Colon (tissue), 2 donors: ENCODE data around the gene SYTL3.

Experiments
- FAIRE-seq: peaks from 2 replicates; lab custom pipeline; 2012; peaks lifted over from hg19 to GRCh38; lab: Jason Lieb, UNC
- donor health status: control.
- donor health status: control.

Gene SYTL3

DNA sequence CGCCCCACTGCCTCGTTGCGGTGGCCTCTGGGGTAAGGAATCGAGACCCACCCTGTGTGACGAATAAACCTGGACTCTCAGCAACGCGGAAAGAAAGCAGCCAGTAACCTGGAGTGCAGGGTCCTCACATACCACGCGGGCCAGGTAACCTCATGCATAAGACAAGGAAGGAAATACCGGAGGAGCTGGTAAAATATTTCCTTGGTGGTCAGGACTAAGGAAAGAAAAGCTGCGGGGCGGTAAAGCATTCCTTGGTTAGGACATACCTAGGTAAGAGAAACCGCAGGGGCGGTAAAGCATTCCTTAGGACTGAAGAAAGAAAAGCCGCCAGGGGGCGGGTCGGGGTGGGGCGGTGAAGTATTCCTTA lies 80.7 kb downstream of the SYTL3 start:
- FAIRE-seq: no peak

DNA sequence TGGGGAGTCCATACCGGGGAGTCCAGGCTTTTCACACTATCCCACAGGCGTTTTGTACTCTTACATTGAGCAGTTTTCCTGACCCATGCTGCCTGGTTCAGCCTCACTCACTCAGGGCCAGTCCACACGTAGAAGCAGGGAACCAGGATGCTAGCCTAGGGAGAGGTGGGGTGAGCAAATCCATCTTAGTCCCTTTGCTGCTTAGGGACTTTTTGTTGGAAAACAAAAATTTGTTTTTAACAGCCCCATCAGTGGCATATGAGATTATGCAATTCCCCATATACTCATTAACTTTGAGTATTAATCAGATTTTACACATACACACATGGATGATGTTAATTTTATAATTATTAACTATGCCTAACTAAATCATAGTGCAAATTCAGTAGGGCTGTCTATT lies 85.2 kb downstream of the SYTL3 start:
- FAIRE-seq: no peak

DNA sequence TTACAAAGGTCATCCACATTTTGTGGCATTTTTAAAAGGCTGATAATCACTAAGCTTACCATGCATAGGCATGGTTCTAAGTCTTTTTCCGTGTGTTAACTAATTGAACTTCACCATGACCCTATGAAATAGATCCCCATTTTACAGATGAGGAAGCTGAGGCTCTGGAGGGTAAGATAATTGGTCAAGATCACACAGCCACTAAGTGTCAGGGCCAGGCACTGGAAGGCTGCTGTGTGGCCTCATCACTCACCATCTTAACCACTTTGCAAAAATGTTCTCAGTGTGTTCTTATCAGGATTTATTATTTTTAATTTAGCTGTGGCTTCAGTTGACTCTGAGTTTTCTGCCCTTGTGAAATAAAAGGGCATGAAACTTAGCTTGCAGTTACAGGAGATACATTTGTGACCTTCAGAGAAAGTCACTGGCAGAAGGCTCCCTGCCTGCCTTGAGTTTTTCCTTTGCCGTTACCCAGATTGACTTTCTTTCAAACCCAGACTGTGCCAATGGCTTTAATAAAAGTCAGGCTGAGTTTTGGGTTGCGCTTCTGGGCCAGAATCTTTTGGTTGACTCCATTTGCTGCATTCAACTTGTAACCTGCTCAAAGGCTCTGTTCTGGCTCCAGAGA lies 87.3 kb downstream of the SYTL3 start:
- no peak for FAIRE-seq

DNA sequence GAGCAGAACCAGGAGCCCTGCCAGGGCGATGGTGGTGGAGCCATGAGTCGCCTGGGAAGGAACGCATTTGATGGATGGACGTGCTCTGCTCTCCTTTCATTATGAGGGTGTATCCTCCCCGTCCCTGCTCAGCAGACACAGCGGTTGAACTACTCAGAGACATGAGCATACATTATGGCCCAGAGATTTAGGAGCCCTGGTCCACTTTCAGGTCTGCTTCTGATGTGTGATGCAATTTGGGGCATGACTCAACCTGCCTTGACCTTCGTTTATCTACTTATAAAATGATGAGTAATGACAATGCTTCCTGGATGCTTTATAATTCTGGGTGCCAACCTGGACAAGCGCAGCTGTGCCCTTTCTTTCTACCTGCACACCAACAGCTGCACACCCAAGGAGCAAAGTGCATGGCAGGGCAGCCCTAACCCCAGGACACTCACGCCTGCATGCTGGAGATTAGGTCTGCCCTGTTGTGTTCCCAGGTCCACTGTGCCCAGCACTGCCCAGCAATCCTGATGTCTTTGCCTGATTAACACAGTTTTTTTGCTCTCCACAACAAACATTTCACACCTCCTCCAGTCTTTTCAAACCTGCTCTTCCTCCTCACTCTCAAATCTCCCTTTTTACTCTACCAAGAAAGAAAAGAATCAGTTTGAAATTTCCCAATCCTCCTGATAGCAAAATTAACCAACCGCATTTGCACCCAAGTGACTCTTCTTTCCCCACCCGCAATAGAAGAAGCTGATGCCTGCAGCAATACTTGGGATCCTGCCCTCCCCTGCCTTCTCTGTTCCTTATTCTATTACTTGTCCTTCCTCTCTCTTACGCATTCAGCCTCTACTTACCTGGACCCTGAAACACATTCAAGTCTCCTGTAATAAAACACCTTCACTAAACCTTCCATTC lies 88.1 kb downstream of the SYTL3 start:
- no peak for FAIRE-seq

DNA sequence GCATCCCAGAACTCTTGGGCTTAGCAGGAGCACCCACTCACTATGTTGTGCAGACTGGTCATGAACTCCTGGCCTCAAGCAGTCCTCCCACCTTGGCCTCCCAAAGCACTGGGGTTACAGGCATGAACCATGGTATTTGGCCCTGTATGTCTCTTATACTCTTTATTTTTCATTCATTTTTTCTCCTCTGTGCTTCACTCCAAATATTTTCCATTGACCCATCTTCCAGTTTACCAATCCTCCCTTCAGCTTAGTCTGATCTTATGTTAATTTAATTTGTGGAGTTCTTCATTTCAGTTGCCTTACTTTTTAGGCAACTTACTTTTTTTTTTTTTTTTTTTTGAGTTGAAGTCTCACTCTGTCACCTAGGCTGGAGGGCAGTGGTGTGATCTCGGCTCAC lies 89.8 kb downstream of the SYTL3 start:
- FAIRE-seq: no peak

DNA sequence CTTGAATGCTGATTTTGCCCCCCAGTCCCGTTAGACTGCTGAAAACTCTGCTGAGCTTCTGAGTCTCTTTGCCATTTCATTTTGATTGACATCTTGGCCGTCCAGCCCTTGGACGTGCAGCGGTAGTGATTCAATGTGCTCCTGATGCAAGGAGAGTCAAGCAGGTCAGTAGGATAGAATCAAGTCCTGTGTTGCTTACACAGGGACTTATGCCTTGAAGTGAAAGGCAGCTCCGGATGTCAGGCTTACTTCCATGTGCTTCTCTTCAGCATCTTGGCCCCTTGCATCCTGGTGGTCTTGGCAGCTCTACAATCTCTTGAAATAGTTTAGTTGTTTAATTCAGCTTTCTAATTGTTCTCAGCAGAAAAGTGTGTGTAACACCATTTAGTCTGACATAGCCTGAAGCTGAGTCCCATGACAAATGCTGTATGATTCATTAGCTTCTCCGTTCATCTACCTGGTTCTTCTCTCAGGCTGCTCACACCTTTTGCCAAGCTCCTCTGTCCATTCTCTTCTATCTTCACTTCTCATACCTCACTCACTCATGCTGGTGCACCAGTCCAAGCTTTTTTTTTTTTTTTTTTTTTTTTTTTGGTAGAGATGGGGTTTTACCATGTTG lies 93.3 kb downstream of the SYTL3 start:
- no peak for FAIRE-seq

DNA sequence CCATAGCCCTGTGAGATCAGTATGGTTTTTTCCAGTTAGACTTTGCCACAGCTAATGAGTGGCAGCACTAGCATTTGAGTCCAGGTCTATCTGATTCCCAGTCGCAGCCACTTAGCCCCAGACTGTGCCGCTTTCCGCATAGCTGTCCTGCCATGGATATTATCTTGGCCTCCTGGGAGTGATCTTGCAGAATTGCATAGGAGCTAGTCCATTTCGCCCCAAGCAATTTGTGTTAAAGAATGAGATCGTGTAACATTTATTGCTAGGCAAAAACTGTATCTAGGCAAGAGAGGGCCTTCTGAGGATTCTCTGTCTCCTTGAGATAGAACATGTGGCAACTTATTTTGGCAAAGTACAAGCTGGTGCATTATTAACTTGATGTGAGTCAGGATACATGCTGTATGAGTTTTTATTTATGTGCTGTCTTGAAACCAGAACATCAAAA lies 95.2 kb downstream of the SYTL3 start:
- no peak for FAIRE-seq

DNA sequence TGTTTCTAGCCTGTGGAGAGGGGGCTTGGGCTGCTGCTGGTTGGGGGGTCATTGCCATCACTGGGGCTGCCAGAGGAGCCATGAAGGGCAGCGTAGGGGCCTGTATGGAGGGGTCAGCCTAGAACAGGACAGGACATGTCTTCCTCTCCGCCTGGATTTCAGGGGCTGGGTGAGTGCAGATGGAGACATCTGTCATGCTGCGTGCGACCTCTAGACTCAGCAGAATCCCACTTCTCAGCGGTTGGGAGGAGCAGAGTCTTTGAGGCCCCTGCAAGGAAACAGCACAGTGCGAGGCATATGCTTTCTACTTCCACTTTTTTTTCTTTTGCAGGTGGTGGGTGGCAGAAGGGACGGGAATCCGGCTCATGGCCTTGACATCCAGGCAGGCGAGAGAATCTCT lies 101.4 kb downstream of the SYTL3 start:
- no peak for FAIRE-seq

DNA sequence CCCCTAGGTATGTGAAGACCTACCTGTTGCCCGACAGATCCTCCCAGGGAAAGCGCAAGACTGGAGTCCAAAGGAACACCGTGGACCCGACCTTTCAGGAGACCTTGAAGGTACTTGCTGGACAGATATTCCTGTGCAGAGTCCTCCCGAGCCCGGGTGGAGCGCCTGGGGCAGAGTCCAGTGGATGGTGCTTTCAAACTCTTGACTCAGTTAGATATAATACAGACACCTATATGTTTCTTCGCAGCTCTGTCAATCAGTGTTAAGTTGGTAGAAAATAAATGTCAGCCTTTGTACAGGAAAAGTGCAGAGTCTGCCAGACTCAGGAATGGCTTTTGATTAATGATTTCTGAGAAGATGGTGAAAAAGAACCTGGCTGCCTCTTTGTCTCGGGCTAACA lies 102.1 kb downstream of the SYTL3 start:
- FAIRE-seq: no peak

DNA sequence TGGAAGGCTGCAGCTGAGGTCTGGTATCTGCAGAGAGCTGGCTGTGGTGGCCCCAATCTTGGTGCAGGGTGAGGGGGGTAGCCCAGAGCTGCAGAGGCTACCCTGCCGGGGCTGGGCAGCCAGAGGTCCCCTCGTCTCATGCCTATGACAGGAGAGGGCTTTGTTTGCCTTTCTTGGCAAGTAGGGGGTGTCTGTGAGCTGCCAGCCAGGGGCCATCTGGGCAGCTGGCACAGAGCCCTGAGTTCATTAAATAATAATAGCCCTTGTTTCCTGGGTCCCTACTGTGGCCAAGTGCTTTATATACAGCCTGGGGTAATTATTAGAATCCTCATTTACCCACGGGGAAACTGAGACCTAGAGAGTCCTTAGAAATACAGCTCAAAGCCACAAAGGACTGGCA lies 102.8 kb downstream of the SYTL3 start:
- no peak for FAIRE-seq

DNA sequence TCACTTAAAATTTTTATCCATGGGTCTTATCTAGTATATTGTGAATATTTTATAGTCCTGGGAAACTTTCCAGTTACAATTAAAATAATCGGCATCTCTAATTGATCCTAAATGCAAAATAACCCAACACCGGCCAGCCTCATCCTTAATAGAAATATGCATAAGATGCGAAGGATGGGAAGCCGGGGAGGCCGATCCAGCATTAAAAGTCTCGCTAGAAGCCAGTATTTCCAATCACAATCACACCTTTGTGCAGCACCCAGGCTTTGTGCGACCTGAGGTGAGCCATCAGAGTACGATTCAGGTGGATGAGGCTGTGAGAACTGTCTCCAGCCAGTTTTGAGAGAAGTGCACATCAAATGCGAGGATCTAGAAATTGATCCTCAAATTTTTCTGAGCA lies 104.0 kb downstream of the SYTL3 start:
- no peak for FAIRE-seq

DNA sequence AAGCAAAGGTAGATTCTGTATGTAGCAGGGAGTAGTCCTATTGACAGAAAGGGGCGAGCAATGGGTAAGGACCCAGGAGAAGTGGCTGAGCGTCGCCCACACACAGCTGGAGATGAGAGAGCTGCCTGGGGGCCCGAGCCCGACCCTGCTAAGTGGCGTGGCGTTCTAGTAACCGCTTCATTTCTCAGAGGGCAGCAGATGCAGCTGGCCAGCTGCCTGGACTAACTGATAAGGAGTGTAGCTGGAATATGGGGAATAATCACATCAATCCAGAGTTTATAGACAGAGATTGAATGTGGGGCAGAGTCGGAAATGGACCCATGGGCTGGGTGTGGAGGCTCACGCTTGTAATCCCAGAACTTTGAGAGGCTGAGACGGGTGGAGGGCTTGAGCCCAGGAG lies 104.9 kb downstream of the SYTL3 start:
- no peak for FAIRE-seq

DNA sequence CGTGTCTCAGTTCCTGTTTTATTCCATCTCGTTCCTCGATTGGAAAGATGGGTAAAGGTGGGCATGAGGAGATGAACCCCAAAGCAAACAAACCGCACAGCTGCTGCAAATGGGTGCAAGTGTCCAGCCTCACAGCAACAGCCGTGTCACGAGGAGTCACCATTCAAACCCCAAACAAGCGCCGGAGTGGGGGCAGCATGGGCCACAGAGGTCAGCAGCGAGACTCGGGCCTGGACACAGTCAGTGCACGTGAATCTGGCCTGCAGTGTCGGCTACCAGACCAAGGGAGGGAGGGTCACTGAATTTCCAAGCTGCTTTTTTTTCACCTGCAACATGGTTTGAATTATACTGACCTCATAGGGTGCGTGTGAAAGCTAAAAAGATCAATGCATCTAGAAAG lies 105.8 kb downstream of the SYTL3 start:
- no peak for FAIRE-seq

DNA sequence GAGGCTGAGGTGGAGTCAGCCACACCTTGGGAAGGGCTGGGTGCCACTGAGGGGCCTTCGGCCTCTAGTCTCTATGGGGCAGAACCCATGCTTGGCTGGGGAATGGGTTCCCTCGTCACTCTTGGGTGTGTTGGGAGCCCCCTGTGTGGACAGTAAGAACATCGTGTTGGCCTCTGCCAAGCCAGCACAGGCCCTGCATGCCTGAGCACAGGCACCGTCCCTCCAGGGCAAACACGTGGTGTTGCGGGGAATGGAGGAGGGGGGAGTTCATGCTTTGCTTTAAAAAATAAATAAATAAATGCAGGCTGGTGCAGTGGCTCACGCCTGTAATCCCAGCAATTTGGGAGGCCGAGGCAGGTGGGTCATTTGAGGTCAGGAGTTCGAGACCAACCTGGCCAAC lies 106.3 kb downstream of the SYTL3 start:
- no peak for FAIRE-seq

DNA sequence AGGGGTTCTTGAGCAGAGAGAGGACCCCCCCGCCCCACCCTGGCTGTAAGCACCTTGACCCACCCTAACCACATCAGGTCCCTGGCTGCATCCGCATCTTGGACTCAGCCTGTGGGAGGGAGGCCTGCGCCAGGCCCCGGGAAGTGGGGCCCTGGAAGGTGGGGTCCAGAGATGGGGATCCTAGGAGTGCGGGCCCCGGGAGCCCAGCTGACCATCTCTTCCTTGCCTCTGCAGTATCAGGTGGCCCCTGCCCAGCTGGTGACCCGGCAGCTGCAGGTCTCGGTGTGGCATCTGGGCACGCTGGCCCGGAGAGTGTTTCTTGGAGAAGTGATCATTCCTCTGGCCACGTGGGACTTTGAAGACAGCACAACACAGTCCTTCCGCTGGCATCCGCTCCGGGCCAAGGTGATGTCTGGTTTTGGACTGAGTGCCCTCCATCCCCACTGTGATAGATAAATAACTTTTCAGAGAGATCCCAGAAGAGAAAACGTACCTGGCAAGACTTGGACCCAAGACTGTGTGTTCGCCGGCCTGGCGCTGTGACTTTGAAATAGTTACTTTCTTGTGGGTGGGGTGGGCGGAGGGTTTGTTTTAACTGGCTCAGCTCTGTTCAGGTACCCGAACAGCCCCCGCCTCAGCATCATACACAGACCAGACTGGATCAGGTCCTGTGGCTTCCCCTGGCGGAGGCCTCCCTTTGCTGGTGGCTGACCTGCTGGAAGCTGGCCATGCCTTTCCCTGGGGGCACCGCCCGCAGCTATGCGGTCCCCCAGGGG lies 107.3 kb downstream of the SYTL3 start:
- FAIRE-seq: no peak

DNA sequence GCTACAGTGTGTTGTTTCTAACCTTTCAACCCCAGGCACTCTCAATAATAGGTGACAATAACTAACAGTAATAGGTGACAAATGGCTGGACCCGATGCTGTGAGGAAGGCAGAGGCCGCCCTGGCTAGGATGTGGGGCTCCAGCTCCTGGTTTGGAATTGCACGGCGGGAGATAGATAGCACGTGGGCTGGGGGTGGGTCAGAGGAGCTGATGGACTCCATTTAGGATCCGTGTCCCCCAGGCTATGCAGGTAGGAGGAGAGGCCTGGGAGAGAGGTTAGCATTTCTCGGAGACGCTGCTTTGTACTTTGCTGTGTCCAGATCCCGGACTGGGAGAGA lies 107.9 kb downstream of the SYTL3 start:
- no peak for FAIRE-seq

DNA sequence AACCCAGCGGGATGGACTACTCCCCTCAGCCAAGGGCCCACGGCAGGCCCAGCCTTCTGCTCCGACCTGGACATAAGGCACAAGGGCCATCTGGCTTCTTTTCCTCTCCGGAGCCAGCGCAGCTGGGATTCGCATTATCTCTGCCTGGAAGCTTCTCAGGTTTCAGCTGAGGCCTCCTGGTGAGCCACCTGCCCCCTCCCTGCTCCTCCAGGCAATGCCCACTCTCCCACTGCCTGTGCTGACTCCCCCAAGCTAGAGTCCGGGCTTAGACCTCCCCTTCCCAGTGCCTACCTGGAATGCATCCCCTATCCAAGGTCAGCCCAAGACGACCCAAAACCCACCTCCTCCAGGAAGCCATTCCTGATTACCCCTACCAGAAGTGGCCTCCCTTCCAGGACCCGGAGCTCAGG lies 108.6 kb downstream of the SYTL3 start:
- no peak for FAIRE-seq

DNA sequence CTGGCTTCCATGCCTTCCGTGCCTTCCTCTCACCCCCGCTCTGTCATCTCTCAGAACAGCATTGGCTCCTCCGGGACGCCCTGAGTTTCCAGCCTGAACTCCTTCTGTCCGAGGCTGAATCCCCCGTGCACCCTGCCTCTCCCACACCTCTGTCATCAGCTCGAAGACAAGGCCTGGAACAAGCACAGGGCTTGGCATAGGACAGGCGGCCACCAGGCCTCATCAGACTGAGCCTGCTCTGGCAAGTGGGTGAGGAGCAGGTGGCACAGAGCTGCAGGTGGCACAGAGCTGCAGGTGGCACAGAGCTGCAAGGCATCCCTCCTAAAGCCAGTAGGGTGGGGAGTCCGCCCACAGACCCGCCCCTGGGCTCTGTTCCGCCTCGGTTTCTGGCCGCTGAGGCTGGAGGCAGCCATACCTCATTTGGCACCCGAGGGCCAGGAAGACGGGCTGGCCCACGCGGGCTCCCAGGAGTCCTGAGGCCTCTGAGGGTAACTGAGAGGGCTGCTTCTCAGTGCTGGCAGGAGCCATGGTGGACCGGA lies 109.2 kb downstream of the SYTL3 start:
- no peak for FAIRE-seq

DNA sequence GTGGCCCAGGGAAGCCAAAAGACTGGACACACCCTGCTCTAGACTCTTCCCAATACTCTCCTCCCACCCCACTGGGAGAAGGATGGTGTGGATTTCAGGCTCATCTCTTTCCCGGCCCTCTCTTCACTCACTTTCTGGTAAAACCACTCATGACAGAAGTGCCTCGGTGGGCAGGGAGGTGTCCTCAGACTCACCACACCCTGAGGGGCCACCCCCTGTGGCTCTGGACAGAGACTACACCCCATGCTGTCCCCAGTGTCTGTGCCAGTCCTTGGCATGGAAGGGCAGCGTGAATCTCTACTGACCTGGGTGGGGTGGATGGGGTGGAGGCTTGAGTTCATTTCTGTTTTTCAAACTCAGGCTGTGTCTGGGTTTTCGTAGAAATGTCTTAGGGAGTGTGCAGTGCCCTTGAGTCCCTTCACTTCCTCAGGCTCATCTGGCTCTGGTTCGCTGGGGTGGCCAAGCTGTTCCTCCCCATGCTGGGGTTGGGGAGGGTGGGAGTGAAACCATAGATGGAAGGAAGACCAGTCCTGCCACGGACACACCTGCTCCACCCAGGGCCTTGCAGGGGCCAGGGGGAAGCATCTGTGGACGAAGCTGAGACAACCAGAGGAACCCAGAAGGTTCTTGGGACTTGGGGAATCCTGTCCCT lies 110.2 kb downstream of the SYTL3 start:
- no peak for FAIRE-seq

DNA sequence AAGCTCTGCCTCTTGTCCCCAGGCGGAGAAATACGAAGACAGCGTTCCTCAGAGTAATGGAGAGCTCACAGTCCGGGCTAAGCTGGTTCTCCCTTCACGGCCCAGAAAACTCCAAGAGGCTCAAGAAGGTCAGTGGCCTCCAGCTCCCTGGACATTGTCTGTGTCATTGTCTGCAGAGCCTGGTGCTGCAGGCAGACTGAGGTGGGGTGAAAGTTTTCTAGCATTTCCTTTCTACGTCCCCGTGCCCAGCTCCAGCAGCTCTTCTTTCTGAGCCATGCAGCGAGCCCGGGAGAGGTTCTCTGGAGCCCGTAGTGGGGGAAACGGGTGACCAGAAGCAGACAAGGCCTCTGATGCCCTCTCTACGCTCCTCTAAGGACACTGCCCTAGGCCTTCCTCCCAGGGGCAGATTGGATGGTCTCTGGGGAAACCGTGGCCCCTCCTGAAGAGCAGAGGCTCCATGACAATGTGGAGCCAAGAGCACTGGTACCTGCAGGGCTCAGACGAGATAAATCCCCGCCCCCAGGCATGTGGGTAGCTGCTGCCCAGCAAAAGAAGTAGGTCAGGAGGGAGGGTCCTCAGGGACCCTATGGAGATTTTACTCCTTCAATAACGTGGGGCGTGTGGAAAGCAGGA lies 110.9 kb downstream of the SYTL3 start:
- no peak for FAIRE-seq

DNA sequence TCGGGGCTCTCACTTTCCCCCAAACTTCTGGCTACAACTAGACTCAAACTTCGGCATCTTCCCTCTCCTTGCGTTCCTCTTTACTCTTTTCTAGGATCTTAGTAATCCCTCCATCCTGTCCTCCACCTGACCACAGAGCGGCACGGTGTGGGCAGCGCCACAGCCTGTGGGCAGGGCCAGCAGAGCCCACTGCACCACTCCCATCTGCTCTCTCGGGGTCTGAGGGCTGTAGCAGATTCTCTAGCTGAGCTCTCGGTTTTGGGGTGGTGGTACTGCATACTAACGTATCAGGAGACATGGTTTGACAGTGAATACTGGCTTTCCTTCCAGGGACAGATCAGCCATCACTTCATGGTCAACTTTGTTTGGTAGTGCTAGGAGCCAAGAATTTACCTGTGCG lies 111.9 kb downstream of the SYTL3 start:
- no peak for FAIRE-seq
